Activated CD8-positive, alpha-beta memory T cell treated with anti-CD3 and anti-CD28 coated beads, Interleukin-2, amount 50 U/mL, for 24 hours (primary cell): Measurements from ENCODE around the gene AS3MT.
"Not testable (repeated sequence)": the region's sequence is repeated elsewhere in the genome, so short reads cannot be mapped to it uniquely, and the experiment has no call there.

Source experiments
- DNase-seq: peaks from one replicate; pipeline ENCODE4 v3.0.0-alpha.2; 2020; ENCODE audit errors: extremely low read depth

The AS3MT gene

GRCh38 chr10:102855731-102856436, 13.4 kb upstream of the AS3MT start:
- DNase-seq: not testable (repeated sequence)

- no peak for DNase-seq
Observed at GRCh38 chr10:102856758-102857424, 12.4 kb upstream of the AS3MT start.

- DNase-seq: no peak
Observed at GRCh38 chr10:102859911-102860310, 9.4 kb upstream of the AS3MT start.

- DNase-seq: no peak
Observed at GRCh38 chr10:102863660-102864059, 5.6 kb upstream of the AS3MT start.

GRCh38 chr10:102865620-102866019, 3.6 kb upstream of the AS3MT start:
- no peak for DNase-seq

- DNase-seq: no peak
Observed at GRCh38 chr10:102868911-102869257, 386 bp upstream of the AS3MT start.

GRCh38 chr10:102870221-102870620, 951 bp downstream of the AS3MT start:
- DNase-seq: no peak

- no peak for DNase-seq
Observed at GRCh38 chr10:102872163-102872562, 2.9 kb downstream of the AS3MT start.

- no peak for DNase-seq
Observed at GRCh38 chr10:102876747-102877153, 7.5 kb downstream of the AS3MT start.

GRCh38 chr10:102878629-102879028, 9.4 kb downstream of the AS3MT start:
- DNase-seq: no peak

GRCh38 chr10:102880256-102880655, 11.0 kb downstream of the AS3MT start:
- DNase-seq: no peak

- no peak for DNase-seq
Observed at GRCh38 chr10:102888048-102888447, 18.8 kb downstream of the AS3MT start.

- no peak for DNase-seq
Observed at GRCh38 chr10:102894466-102895213, 25.4 kb downstream of the AS3MT start.

GRCh38 chr10:102900006-102900405, 30.7 kb downstream of the AS3MT start:
- DNase-seq: no peak

- no peak for DNase-seq
Observed at GRCh38 chr10:102904346-102904745, 35.1 kb downstream of the AS3MT start.

- DNase-seq: no peak
Observed at GRCh38 chr10:102906507-102906906, 37.2 kb downstream of the AS3MT start.

GRCh38 chr10:102914781-102915180, 45.5 kb downstream of the AS3MT start:
- DNase-seq: no peak

- no peak for DNase-seq
Observed at GRCh38 chr10:102916173-102916572, 46.9 kb downstream of the AS3MT start.

GRCh38 chr10:102917314-102917961, 48.2 kb downstream of the AS3MT start:
- DNase-seq: peak; percentile 43

- peak; percentile 99 for DNase-seq
Observed at GRCh38 chr10:102917962-102918816, 48.9 kb downstream of the AS3MT start, which contains the start of gene CNNM2. TSS of gene CNNM2 (plus strand) at chr10:102918294. CDS start at chr10:102918481, 187 bp downstream.

GRCh38 chr10:102918817-102919245, 49.6 kb downstream of the AS3MT start:
- no peak for DNase-seq
